Muscle of back (tissue), 11 donors: ENCODE data around the gene SMLR1. TPM values are rescaled to one million over a fixed set of nuclear protein-coding genes. Genes with fewer than 3 reads are reported as not detected.

Experiments
- DNase-seq, 3 donors: peaks; one replicate each; pipeline versions ENCODE4 v3.0.0 to v3.0.0-alpha.2; 2013
- polyA plus RNA-seq, 10 donors: library from polyadenylated mRNA; unstranded; fragments of 120-200 nt; gene quantifications; one replicate each; pipeline ENCODE4 v1.2.1, GENCODE V29; 2013; ENCODE audit not compliant: insufficient read length in 10 of 10

Gene SMLR1
- polyA plus RNA-seq, 10 donors: 0.04 to 0.27 (median 0.16) TPM; not detected in 4

DNA sequence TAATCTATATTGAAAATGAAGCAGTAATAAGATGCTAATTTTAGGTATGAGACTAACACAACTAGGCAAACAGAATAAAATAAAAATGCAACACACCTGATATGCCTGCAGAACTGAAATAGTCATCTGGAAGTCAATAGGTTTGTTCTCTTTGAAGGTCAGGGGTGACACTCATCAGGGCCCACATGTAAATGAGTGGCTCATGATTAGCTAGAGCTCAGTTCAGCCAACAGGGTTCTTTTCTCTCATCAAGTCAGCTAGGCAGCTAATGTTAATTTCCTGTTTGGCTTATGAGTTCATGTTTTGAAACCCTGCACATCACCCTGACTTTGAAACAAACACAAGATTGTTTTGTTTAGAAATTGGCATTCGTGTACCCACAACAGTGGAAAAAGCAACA is 23.8 kb downstream of the SMLR1 start:
- no peak for DNase-seq

DNA sequence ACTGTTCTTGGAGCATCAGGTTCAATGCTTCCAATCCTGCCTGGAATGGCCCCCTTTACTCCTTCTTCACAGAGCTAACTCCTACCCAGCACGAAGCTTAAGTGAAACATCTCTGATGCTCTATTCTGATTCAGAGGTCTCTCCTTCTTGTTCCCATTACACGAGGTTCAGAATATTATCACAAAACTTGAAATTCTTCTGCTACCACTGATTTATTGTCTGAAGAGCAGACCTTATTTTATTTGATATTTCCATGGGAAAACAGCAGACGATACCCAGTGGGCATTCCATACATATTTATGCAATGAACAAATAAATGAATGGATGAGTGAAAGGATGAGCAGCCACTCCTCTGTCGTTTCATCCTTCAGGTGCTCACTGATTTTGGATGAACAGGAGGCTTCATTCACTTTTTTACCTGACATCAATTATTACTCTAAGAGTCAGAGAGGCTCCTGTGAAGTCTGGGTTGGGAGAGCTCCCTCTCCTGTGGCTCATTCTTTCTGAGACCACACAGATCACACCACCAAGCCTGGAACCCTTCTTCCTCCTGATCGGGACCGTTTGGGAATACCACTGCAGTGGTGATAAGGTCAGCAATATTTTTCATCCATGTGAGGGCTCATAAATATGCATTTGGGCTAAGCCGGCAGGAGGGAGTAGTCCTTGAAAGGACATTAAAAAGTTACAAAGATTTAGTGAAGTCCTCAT is 25.8 kb downstream of the SMLR1 start:
- DNase-seq: no peak

DNA sequence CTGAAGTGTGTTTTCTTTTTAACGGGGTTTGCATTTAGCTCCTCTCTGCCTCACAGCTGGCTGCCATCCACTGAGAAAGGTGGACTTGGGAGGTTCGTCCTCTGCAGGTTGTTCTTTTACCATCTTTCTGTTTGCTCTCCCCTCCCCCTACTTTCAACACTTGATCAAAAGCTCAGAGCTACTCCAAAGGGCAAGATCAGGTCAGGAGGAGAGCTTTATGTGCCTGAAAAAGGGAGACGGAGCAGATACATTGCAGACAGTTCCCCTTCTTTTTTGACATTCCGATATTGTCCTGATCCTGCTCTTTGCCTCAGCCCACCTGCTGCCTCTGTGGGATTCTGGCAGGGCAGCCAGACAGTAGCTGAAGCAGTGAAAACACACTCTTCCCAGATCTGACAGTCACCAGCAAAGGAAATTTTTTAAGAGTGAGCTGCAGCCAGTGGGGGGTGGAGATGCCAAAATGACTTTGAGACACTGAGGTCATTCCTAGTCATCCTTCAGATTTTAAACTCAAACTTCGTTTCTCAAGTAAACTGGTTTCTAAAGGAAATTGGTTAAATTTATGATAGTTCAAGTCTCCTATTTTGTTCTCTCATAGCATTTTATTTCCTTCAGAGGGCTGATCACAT is 26.5 kb downstream of the SMLR1 start:
- peak in 1 of 3 donors; percentile 38 for DNase-seq

DNA sequence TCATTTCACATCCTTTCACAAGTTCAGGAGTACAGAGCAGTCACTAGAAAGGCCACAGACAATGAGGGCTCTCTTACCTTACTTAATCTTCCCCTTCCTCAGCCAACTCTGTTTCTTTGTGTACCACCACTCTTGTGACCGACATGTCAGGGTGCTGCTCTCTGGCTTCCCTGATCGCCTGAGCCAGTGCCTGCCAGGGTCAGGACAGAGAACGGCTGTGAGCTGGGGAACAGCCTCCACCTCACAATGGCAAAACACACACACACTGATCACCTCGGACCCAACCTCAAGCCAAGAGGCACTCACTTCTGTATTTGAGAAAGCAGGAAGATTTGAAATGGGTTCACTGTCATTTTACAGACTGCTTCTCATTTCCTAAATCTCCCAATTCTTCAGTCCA is 30.8 kb downstream of the SMLR1 start:
- no peak for DNase-seq

DNA sequence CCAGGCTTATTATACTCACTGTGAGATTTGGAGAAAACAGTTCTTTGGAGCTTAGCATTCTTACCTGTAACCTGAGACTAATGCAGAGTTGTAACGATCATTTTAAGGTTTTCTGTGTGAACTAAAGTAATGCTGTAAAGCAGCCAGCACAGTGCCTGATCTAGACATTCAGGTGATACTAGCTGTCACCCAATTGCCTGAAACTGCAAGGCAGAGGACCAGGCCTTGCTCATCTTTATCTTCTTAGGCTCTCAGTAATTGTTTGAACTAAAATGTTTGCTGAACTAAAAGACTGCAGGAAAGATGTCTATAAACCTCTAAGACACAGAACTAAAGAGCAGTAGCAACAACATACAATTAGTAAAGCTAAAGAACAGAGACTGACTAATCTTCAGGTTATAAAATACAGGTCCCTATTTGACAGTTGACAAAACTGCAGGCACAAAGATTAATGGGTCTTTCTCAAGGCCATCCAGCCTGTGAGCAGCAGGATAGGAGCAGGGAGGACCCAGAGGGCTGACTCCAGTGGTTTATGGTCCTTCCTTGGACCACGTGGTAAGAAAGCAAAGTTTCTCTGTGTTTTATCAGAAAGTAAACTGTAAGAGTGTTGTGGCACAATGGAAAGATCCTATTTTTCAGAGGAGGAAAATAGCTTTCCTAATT is 31.4 kb downstream of the SMLR1 start:
- DNase-seq: no peak

DNA sequence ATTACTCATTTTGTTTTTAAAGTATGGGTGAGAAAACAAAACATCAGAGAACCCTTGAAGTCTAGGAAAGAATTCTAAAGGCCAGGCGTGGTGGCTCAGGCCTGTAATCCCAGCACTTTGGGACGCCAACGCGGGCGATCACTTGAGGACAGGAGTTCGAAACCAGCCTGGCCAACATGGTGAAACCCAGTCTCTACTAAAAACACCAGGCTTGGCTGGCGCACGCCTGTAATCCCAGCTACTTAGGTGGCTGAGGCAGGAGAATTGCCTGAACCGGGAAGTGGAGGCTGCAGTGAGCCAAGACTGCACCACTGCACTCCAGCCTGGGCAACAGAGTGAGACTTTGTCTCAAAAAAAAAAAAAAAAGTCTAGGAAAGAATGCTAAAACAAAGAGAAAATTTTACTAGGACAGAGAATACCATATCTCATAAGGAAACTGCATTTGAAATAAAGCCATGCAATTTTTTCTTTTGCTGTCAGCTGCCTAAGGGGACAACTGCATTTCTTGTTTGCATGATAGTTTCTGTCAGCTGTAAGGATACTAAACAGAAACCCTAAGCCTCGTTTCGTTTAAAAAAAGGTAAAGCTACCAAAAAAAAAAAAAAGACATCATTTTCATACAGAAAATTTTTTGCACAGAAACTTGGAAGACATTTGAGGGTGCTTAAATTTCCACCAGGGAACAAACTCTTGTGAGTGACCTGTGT is 32.1 kb downstream of the SMLR1 start:
- no peak for DNase-seq

DNA sequence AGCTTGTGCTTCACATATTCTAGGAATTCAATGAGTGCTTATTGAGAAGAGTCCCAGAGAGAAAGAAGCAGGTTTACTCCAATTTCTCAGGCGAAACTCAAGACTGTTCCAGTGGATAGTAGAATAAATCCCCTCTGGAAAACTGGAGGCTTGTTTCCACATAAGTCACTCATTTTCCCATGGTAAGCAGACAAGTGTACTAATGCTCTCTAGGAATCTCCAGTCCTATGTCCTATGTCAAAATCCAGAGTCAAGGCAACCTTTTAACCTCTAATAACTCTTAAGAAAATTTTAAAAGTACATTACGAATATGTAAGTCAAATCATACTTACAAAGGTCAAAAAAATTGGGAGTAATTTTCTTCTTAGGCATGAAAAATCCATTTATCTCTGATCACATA is 35.2 kb downstream of the SMLR1 start:
- DNase-seq: peak in 1 of 3 donors; percentile 12

DNA sequence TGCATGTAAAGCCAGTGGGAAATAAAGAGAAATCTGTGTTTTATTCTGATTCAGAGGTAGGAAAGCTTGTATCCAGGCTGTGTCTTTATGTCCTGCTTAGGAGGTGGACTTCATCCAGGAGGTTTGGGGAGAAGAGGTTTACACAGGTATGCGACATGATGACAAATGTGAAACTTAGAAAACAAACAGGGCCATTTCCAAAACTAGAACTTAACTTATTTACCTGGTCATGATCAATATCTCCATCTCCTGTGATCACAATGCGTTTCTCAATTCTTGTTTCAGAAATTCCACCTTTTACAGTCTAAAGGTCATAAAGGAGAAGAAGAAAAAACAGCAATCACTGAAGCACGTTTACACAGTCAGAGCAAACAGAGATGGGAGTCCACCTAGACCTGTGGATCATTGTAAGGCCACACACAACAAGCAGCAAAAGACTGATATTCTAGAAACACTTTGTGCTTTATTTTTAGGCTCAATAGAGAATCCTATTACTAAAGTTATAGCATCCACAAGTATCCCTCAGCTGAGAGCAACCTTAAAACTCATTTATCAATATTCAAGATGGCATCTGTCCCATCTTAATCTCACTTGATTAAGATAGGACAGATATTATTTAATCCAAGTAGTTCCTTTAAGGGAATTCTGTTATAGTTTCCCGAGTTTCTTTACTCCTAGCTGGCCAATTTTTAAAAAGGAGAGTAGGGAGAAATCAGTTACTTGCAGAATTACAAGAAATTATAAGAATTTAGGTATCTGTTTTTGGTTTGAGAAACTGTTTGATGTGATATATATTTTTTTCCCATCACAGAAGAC is 36.4 kb downstream of the SMLR1 start:
- DNase-seq: no peak

DNA sequence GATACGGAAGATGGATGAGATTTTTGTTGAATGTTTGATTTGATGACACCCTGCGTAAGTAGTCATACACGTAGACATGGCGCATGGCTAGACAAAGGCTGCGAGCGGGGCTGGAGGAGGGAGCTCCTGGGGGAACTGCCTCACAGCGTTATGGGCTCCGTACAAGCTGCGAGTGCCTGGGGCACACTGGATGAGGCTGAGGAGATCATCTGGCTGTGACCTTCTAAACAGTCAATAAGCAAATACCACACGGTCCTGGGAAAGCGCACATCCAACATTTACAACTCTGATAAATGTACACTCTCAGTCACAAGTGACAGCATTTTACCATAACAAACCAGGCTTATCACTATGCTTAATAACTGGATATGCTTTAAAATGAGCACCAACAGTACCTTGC is 37.1 kb downstream of the SMLR1 start:
- no peak for DNase-seq

DNA sequence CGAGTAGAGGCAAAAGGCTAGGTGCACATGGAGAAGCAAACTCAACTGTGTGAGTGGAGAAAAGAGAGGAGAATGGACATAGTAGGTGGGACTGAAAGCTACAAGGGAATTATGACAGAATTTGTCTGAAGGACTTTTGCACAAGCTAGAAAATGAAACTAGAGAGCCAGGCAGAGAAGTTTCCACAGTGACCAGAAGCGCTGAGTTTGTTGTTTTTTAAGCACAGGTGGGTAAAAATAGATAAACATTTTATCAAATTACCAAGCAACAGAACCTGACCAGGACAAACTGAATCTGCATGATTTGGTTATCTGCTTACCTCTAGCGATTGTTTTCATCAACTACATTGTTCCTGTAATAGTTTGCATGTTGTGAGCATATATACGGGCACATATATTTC is 38.6 kb downstream of the SMLR1 start:
- DNase-seq: no peak

DNA sequence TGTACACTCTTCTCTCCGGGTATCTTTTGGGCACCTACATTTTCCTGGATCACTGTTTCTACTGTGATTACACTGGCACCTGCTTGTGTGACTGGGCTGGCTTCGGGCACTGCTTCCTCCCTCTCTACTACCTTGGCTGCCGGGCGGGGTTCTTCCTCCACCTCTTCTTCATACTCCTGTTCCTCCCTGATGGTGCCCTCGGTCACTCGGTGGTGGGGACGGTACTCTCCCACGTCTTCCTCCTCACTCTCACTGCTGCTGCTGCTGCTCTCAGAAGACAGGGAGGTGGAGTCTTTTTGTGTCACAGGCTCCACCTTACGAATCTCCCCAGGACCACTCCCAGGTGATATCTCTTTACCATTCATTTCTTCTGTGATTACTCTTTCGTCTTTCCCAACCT is 42.5 kb downstream of the SMLR1 start:
- no peak for DNase-seq

DNA sequence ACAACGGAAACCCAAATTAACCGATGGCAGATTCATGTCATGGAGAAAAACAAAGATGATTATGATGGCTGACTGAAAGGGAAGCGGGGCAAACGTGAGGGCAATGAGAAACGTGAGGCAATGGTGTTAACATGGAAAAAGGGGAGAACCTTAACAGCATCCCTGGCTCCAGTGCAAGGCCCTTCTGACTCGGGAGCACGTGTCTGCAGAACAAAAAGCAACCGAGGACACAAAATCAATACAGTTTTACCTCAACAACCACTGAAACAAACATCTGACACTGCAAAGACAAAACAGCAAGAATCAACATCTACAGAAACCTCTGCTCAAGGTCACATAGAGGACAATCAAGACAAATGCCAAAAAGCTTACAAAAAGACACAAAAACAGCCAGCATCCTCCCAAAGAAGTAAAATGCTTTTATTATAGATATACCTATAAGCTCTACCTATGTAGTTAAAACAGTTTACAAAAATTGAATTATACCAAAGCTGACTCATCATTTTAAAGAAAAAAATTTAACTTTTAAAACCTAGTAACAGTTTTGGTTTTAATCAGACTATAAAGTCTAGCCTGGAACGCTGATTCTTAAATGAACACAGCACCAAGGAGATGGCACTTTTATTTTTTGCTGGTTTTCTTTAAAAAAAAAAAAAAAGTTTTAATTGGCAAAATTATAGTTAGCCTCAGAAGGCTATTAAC is 43.1 kb downstream of the SMLR1 start:
- DNase-seq: no peak

DNA sequence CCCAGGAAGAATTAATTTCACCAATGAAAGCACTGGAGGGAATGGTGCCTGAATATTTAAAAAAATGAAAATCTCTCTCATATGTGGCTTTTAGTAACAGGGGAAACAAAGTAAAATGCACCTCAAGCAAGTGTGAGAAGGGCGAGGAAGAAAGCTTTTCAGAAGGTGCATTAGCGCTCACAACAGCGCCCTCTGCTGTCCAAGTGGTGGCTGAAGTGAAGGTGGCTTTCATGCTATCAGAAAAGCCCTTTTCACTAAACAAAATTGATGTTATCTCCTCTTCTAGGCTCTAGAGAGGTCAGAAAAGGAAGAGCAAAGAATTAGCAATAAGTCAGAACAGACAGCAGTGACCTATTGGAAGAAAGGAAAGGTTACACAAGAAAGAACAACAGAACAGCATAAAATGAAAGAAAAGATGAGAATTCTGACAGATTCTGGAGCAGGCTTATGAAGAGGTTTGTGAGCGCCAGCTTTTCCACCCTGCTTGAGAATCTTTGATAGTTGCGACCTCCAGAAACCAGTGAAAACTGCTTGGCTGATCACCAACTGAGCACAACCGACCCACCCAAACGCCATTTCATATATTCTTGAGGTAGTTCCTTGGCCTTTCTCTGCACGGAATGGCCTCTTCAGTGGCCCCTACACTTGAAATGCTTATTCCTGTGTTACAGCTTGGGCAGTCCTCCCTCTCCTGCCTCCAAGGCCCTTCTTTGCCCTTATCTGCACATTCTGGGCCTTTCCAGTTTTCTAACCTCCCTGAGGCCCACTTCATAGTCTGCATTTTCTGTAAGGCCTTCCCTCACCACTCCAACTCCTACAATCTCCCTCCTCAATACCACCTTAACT is 45.3 kb downstream of the SMLR1 start:
- peak; percentile 53 to 82 (median 71) for DNase-seq

DNA sequence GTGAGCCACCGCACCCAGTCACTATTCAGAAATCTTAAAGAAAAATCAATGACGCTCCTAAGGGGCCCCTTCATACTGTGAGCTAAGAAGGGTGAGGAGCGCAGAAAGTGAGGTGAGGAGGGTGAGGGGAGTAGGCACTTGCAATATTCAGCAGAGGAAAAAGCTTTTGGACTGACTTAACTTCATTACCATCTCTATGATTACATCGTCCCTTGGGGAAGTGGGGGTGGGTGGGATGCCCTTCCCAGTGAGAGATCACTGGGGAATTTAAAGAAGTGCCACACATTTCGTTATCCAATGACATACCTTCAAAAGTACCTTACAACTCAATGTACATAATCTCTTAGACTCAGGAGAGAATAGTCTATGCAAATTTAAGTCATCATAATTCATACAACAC is 46.5 kb downstream of the SMLR1 start:
- no peak for DNase-seq

DNA sequence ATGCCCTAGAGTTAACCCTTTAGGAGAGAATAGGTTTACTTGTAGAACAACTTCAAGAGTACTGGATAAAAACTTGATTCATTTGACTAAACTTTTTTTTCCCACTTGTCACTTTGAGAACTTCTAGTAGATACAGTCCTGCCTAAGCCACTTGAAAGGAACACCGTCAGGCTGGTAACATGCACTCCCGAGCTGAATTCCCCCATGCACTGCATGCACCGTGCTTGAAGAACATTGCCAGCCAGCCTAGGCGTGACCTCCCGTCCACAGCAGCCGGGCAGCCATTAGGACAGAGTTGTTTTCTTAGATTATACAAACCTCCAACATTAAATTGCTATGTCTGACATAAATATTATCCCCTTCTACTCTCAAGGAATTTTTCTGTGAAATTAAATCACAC is 52.6 kb downstream of the SMLR1 start:
- DNase-seq: no peak

DNA sequence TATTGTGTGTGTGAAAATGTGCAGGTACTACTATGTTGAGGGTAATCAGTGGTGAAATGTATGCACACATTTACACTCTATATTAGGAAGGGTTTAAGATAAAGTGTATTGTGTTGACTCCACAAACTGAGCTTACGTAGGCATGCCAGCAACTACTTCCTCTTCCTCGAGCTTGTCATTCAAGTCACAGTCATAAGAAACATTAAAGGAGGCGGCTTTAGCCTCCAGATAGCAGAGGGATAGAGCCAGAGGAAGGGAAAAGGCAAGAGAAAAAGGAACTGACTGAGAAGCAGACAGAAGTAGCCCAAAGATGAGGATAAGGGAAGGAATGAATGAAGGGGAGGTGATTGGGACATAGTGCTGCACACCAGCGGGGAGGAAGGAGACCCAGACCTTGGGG is 55.2 kb downstream of the SMLR1 start:
- DNase-seq: peak in 1 of 3 donors; percentile 21

DNA sequence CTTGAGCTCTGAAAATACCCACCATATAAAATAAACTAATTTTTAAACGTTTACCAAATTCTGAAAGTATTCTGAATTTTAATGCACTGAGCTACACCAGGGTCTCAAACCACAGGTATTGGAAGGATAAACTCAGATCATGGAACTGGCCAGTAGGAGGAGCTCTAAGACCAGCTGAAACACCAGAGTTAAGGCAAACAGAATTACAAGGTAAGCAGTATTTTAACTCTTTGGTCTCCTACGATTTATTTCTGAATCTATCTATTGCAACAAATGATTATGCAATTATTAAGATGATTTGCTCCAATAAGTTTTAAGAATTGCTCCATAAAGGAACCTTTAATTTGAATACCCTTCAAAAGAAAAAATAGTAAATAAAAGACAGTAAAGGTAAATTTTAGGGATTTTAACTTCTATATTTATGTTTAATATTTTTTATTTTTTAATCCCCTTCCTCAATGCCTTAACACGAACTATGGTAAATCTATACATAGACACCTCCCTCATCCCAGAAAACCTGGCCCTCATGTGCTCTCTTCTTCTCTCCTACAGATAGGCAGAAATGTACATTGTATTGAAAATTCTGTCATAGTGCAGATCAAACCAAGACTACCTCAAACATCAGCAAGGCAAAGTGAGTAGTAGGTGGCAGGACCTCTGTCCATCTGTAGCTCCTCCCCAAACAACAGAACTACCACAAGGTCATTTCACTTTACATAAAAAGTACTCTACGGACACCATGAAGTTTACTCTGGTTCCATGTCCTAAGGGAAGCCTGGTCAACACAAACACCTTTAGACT is 58.4 kb downstream of the SMLR1 start:
- peak; percentile 80 to 88 (median 83) for DNase-seq
